ENCODE results near the gene GAS1. TPM values are rescaled to one million over a fixed set of nuclear protein-coding genes. Genes with fewer than 3 reads are reported as not detected.

Gene GAS1
- total RNA-seq, 1 experiment from 2014 or later: 0.07 TPM

DNA sequence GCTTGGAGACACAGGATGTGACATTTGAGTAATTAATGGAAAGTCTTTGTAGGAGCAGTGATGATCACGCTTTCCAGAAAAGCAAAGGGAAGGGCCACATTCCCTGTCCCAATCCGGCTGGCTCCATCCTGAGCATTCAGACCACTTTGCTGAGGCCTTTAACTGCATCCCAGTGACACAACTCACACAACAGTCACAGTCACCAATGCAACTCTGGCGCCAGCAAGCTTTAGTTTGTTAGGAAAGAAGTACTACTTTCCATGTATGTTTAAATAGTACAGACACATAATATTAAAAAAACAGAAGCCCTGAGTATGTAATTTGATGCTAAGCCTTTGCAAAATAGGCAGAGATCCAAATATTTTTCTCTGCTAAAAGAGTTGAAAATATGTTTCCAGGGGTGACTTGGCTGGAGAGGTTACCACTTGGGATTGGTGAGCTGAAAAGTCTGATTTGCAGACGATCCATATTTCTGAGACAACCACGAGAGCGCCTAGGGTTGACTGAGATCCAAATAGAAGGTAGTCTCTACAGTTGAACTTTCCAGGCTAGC lies 31.7 kb upstream of the GAS1 start:
- Histone ChIP-seq H3K79me2 (ENCODE audit: insufficient read depth, low read length) (no peaks in the 10 kb centered on the region), H3K4me2 (ENCODE audit: low read length) (no peak overlapping the region), H3K9ac (ENCODE audit: low read length) (no peak overlapping the region), H3K27me3 (ENCODE audit: insufficient read depth, low read length) (peaks cover 75% of the 10 kb centered on the region), H3K9me3 (ENCODE audit: control insufficient read depth in 1 of 2, insufficient read depth in 1 of 2, low read depth in 1 of 2, low read length in 2 of 2) (no peaks in the 10 kb centered on the region), H3K9me2 (ENCODE audit: insufficient read depth) (no peaks in the 10 kb centered on the region), H3K4me3 (replicated peaks in 1 of 2; ENCODE audit: low read depth in 1 of 2, low read length in 2 of 2) (no peak overlapping the region), H4K20me1 (ENCODE audit: insufficient read depth) (no peaks in the 10 kb centered on the region), H3K27ac (ENCODE audit: low read depth, low read length) (no peak overlapping the region), H3K4me1 (ENCODE audit: control insufficient read depth in 1 of 2, insufficient read depth in 2 of 2, low read length in 2 of 2) (no peaks in the 10 kb centered on the region), H3K36me3 (ENCODE audit: control insufficient read depth in 1 of 2, insufficient read depth in 2 of 2, low read length in 2 of 2) (no peaks in the 10 kb centered on the region), H2AFZ (ENCODE audit: low read depth, low read length, poor library complexity, severe bottlenecking) (no peak overlapping the region)
- RAD21 ChIA-PET (ENCODE audit: low non-redundant PET in 1 of 2, low total read pairs in 2 of 2, uncharacterized antibody in 2 of 2, unreplicated experiment in 2 of 2): no interaction called here
- no TSS peak for BruUV-seq (replicated peaks)
- intact Hi-C loops (cut with micrococcal nuclease): no loop called here
- TF ChIP-seq SP1 (IDR thresholded peaks at IDR 0.05; ENCODE audit: low read depth): no peak
- no peak for TF ChIP-seq POLR2AphosphoS5 (IDR thresholded peaks at IDR 0.05; ENCODE audit: low read depth, low read length)
- no peak for TF ChIP-seq FOSL1 (IDR thresholded peaks at IDR 0.05; ENCODE audit: low read depth)
- TF ChIP-seq TCF7L2 (IDR thresholded peaks at IDR 0.05; ENCODE audit: borderline replicate concordance, extremely low read depth, insufficient read depth, insufficient read length): no peak
- TF ChIP-seq JUND (IDR thresholded peaks at IDR 0.05): no peak
- no peak for TF ChIP-seq EZH2phosphoT487 (IDR thresholded peaks at IDR 0.05; ENCODE audit: borderline replicate concordance)
- no peak for TF ChIP-seq ZNF274 (IDR thresholded peaks at IDR 0.05; ENCODE audit: low read depth, low read length)
- no peak for TF ChIP-seq SRF (IDR thresholded peaks at IDR 0.05; ENCODE audit: low read depth)
- TF ChIP-seq CTCF (IDR thresholded peaks at IDR 0.05 in 2 of 3, conservative IDR thresholded peaks at IDR 0.05 in 1 of 3; ENCODE audit: borderline replicate concordance in 1 of 3, insufficient read depth in 1 of 3, low read depth in 2 of 3, low read length in 2 of 3): no peak
- TF ChIP-seq, protein P1, sequence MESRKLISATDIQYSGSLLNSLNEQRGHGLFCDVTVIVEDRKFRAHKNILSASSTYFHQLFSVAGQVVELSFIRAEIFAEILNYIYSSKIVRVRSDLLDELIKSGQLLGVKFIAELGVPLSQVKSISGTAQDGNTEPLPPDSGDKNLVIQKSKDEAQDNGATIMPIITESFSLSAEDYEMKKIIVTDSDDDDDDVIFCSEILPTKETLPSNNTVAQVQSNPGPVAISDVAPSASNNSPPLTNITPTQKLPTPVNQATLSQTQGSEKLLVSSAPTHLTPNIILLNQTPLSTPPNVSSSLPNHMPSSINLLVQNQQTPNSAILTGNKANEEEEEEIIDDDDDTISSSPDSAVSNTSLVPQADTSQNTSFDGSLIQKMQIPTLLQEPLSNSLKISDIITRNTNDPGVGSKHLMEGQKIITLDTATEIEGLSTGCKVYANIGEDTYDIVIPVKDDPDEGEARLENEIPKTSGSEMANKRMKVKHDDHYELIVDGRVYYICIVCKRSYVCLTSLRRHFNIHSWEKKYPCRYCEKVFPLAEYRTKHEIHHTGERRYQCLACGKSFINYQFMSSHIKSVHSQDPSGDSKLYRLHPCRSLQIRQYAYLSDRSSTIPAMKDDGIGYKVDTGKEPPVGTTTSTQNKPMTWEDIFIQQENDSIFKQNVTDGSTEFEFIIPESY (IDR thresholded peaks at IDR 0.05; ENCODE audit: extremely low read depth, insufficient replicate concordance, low read length): no peak
- TF ChIP-seq ZFX (IDR thresholded peaks at IDR 0.05): no peak
- no peak for TF ChIP-seq REST (IDR thresholded peaks at IDR 0.05; ENCODE audit: low read depth)
- no peak for TF ChIP-seq YY1 (IDR thresholded peaks at IDR 0.05; ENCODE audit: extremely low read depth, insufficient replicate concordance, low read depth, low read length)
- TF ChIP-seq, protein P2, sequence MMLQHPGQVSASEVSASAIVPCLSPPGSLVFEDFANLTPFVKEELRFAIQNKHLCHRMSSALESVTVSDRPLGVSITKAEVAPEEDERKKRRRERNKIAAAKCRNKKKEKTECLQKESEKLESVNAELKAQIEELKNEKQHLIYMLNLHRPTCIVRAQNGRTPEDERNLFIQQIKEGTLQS (IDR thresholded peaks at IDR 0.05): no peak
- TF ChIP-seq EZH2 (IDR thresholded peaks at IDR 0.05): no peak
- POLR2A ChIA-PET: no interaction called here
- CTCF ChIA-PET: no interaction called here
- DNase-seq (ENCODE audit: low read depth, low spot score): no peak
- no peak for ATAC-seq

All from HCT116 (cell line).